ENCODE results near the gene BBOF1.

BBOF1 gene

GRCh38 chr14:74029136-74029535, 10.0 kb downstream of the BBOF1 start:
- no peak for DNase-seq (ENCODE audit: low read depth)

- no peak for DNase-seq (ENCODE audit: low read depth)
These were observed 15.4 kb downstream of the BBOF1 start for GRCh38 chr14:74034572-74034971.

GRCh38 chr14:74035556-74035955, 16.4 kb downstream of the BBOF1 start:
- no peak for DNase-seq (ENCODE audit: low read depth)

GRCh38 chr14:74038020-74038859, 19.1 kb downstream of the BBOF1 start:
- DNase-seq (ENCODE audit: low read depth): no peak

- DNase-seq (ENCODE audit: low read depth): no peak
These were observed 23.1 kb downstream of the BBOF1 start for GRCh38 chr14:74042296-74042695.

GRCh38 chr14:74045522-74045921, 26.4 kb downstream of the BBOF1 start:
- no peak for DNase-seq (ENCODE audit: low read depth)

GRCh38 chr14:74048281-74048680, 29.1 kb downstream of the BBOF1 start:
- DNase-seq (ENCODE audit: low read depth): no peak

- DNase-seq (ENCODE audit: low read depth): no peak
These were observed 30.8 kb downstream of the BBOF1 start for GRCh38 chr14:74049876-74050495.

- no peak for DNase-seq (ENCODE audit: low read depth)
These were observed 43.6 kb downstream of the BBOF1 start for GRCh38 chr14:74062809-74063150.

- no peak for DNase-seq (ENCODE audit: low read depth)
These were observed 45.3 kb downstream of the BBOF1 start for GRCh38 chr14:74064426-74064825.

GRCh38 chr14:74064883-74065282, 45.7 kb downstream of the BBOF1 start:
- DNase-seq (ENCODE audit: low read depth): no peak

GRCh38 chr14:74065746-74066575, 46.8 kb downstream of the BBOF1 start:
- no peak for DNase-seq (ENCODE audit: low read depth)

GRCh38 chr14:74077401-74077800, 58.3 kb downstream of the BBOF1 start:
- no peak for DNase-seq (ENCODE audit: low read depth)

GRCh38 chr14:74080820-74081460, 61.8 kb downstream of the BBOF1 start:
- no peak for DNase-seq (ENCODE audit: low read depth)

GRCh38 chr14:74081491-74081890, 62.3 kb downstream of the BBOF1 start:
- no peak for DNase-seq (ENCODE audit: low read depth)

GRCh38 chr14:74083161-74083560, 64.0 kb downstream of the BBOF1 start:
- no peak for DNase-seq (ENCODE audit: low read depth)

- no peak for DNase-seq (ENCODE audit: low read depth)
These were observed 64.7 kb downstream of the BBOF1 start for GRCh38 chr14:74083784-74084276.

- DNase-seq (ENCODE audit: low read depth): peak; percentile 100
These were observed 65.3 kb downstream of the BBOF1 start, which contains the start of the genes ALDH6A1 and LIN52 for GRCh38 chr14:74084277-74085046. TSS of gene ALDH6A1 (minus strand) at chr14:74084453. CDS start at chr14:74084394, 59 bp downstream. TSS of gene LIN52 (plus strand) at chr14:74084956. CDS start at chr14:74084975, 19 bp downstream.

- DNase-seq (ENCODE audit: low read depth): no peak
These were observed 66.0 kb downstream of the BBOF1 start for GRCh38 chr14:74085047-74085637.

GRCh38 chr14:74085828-74086227, 66.7 kb downstream of the BBOF1 start:
- no peak for DNase-seq (ENCODE audit: low read depth)
